ENCODE data around the gene UBP1. TPM values are rescaled to one million over a fixed set of nuclear protein-coding genes. Genes with fewer than 3 reads are reported as not detected.
"Not testable (repeated sequence)": the region's sequence is repeated elsewhere in the genome, so short reads cannot be mapped to it uniquely, and the experiment has no call there.

The UBP1 gene
- total RNA-seq, 1 donor, result 48.3 TPM

GRCh38 chr3:33467786-33468185 lies 27.6 kb upstream of the UBP1 start:
- TF ChIP-seq CTCF (IDR thresholded peaks at IDR 0.05; ENCODE audit: insufficient read depth, low read length), result no peak
- H3K4me3 ChIP-seq (ENCODE audit: low read depth, low read length), result no peak overlapping the region
- peak; percentile 73 for DNase-seq (ENCODE audit: low read depth)

- no peak for TF ChIP-seq CTCF (IDR thresholded peaks at IDR 0.05; ENCODE audit: insufficient read depth, low read length)
- DNase-seq (ENCODE audit: low read depth), result no peak
- H3K4me3 ChIP-seq (ENCODE audit: low read depth, low read length), result no peak overlapping the region
These were observed 20.9 kb upstream of the UBP1 start for GRCh38 chr3:33461097-33461496.

GRCh38 chr3:33459577-33459976 lies 19.4 kb upstream of the UBP1 start:
- H3K4me3 ChIP-seq (ENCODE audit: low read depth, low read length); DNase-seq (ENCODE audit: low read depth): not testable (repeated sequence)

GRCh38 chr3:33458446-33458845 lies 18.2 kb upstream of the UBP1 start:
- no peak for DNase-seq (ENCODE audit: low read depth)
- H3K4me3 ChIP-seq (ENCODE audit: low read depth, low read length), result no peak overlapping the region
- TF ChIP-seq CTCF (IDR thresholded peaks at IDR 0.05; ENCODE audit: insufficient read depth, low read length), result no peak

GRCh38 chr3:33456756-33457155 lies 16.6 kb upstream of the UBP1 start:
- peak; percentile 22 for DNase-seq (ENCODE audit: low read depth)
- no peak overlapping the region for H3K4me3 ChIP-seq (ENCODE audit: low read depth, low read length)
- no peak for TF ChIP-seq CTCF (IDR thresholded peaks at IDR 0.05; ENCODE audit: insufficient read depth, low read length)

GRCh38 chr3:33453331-33453761 lies 13.1 kb upstream of the UBP1 start:
- no peak overlapping the region for H3K4me3 ChIP-seq (ENCODE audit: low read depth, low read length)
- no peak for TF ChIP-seq CTCF (IDR thresholded peaks at IDR 0.05; ENCODE audit: insufficient read depth, low read length)
- DNase-seq (ENCODE audit: low read depth), result no peak

- not testable (repeated sequence) for H3K4me3 ChIP-seq (ENCODE audit: low read depth, low read length); DNase-seq (ENCODE audit: low read depth)
These were observed 11.8 kb upstream of the UBP1 start for GRCh38 chr3:33451994-33452393.

- no peak for TF ChIP-seq CTCF (IDR thresholded peaks at IDR 0.05; ENCODE audit: insufficient read depth, low read length)
These were observed 7.8 kb upstream of the UBP1 start for GRCh38 chr3:33447958-33448357.

GRCh38 chr3:33447256-33447625 lies 7.0 kb upstream of the UBP1 start:
- H3K4me3 ChIP-seq (ENCODE audit: low read depth, low read length); DNase-seq (ENCODE audit: low read depth): not testable (repeated sequence)

More at GRCh38 chr3:33447958-33448357, 7.8 kb upstream of the UBP1 start:
- H3K4me3 ChIP-seq (ENCODE audit: low read depth, low read length), result no peak overlapping the region
- no peak for DNase-seq (ENCODE audit: low read depth)
